Keratinocyte (primary cell): ENCODE results near the gene TLE7. TPM values are rescaled to one million over a fixed set of nuclear protein-coding genes. Genes with fewer than 3 reads are reported as not detected.

Source experiments
- DNase-seq: peaks from one replicate; pipeline ENCODE4 v3.0.0-alpha.2; 2011; ENCODE audit warnings: low read depth, missing footprints, low spot score
- FAIRE-seq: peaks from 2 replicates; lab custom pipeline; 2011; peaks lifted over from hg19 to GRCh38; lab: Jason Lieb, UNC
- H2AFZ ChIP-seq: 2 replicates; pipeline ENCODE4 v1.6.0; 2012; ENCODE audit warnings: low read length, control low read depth, inconsistent platforms; ENCODE audit not compliant: control insufficient read depth
- H3K27ac ChIP-seq: 2 replicates; pipeline ENCODE4 v1.5.1; 2011; ENCODE audit warnings: low read length; ENCODE audit not compliant: control insufficient read depth, insufficient read depth
- H3K27me3 ChIP-seq: 3 replicates; pipeline ENCODE4 v1.6.0; 2011; ENCODE audit warnings: low read length; ENCODE audit not compliant: control insufficient read depth, insufficient read depth; ENCODE audit errors: extremely low read depth
- H3K36me3 ChIP-seq, 2 experiments: 2 replicates in 1 of 2; 3 replicates in 1 of 2; pipeline ENCODE4 v1.5.1; 2011; ENCODE audit warnings: low read length in 2 of 2, mild to moderate bottlenecking in 1 of 2; ENCODE audit not compliant: control insufficient read depth in 2 of 2, insufficient read depth in 2 of 2; ENCODE audit errors: extremely low read depth in 1 of 2
- H3K4me1 ChIP-seq: 3 replicates; pipeline ENCODE4 v1.5.1; 2011; ENCODE audit warnings: low read length; ENCODE audit not compliant: control insufficient read depth, insufficient read depth; ENCODE audit errors: extremely low read depth
- H3K4me2 ChIP-seq: 3 replicates; pipeline ENCODE4 v1.6.0; 2011; ENCODE audit warnings: low read depth, low read length; ENCODE audit not compliant: control insufficient read depth, insufficient read depth; ENCODE audit errors: extremely low read depth
- H3K4me3 ChIP-seq, 3 experiments: fragments of 200-600 bp in 1 of 3; sonication (generic) in 1 of 3; 2 replicates in 2 of 3; 3 replicates in 1 of 3; pipeline ENCODE4 v1.5.1; 2011 to 2016; ENCODE audit warnings: low read length in 3 of 3, mild to moderate bottlenecking in 3 of 3, control low read depth in 2 of 3, inconsistent platforms in 1 of 3, low read depth in 1 of 3, mixed read lengths in 1 of 3, mixed run types in 1 of 3, moderate library complexity in 1 of 3; ENCODE audit not compliant: control insufficient read depth in 2 of 3, insufficient read depth in 2 of 3; ENCODE audit errors: extremely low read depth in 1 of 3
- H3K79me2 ChIP-seq: 2 replicates; pipeline ENCODE4 v1.6.0; 2012; ENCODE audit warnings: low read length; ENCODE audit not compliant: control insufficient read depth, insufficient read depth
- H3K9ac ChIP-seq: 3 replicates; pipeline ENCODE4 v1.6.0; 2011; ENCODE audit warnings: low read length; ENCODE audit not compliant: control insufficient read depth, insufficient read depth; ENCODE audit errors: extremely low read depth
- H3K9me1 ChIP-seq: 3 replicates; pipeline ENCODE4 v1.6.0; 2011; ENCODE audit warnings: low read length; ENCODE audit not compliant: control insufficient read depth, insufficient read depth; ENCODE audit errors: extremely low read depth
- H3K9me3 ChIP-seq: 2 replicates; pipeline ENCODE4 v1.5.1; 2012; ENCODE audit warnings: low read depth, low read length; ENCODE audit not compliant: control insufficient read depth
- H4K20me1 ChIP-seq: 3 replicates; pipeline ENCODE4 v1.6.0; 2011; ENCODE audit warnings: low read length; ENCODE audit not compliant: control insufficient read depth, insufficient read depth; ENCODE audit errors: extremely low read depth
- EZH2 ChIP-seq: IDR thresholded peaks from one replicate; pipeline ENCODE4 v1.6.1; 2012; ENCODE audit warnings: inconsistent platforms, mild to moderate bottlenecking, low read length, moderate library complexity
- dilution Hi-C: fragments of 300-500 bp; cut with MboI; formaldehyde crosslinking; loops from one replicate; pipeline ENCODE4 v1.7.0; 2020; ENCODE audit warnings: low sequenced_read_pairs; ENCODE audit not compliant: extremely low pct_ligation_motif_present
- polyA plus RNA-seq, 5 experiments: library from polyadenylated mRNA; depleted of rRNA in 3 of 5; stranded (reverse) in 3 of 5; stranded (forward) in 1 of 5; unstranded in 1 of 5; fragments of >200 nt; gene quantifications; 1 replicate in 1 of 5; 2 replicates in 3 of 5; 3 replicates in 1 of 5; pipeline versions ENCODE4 v1.2.1 to v1.2.3, GENCODE V29; 2011 to 2012; ENCODE audit warnings: missing spikeins in 2 of 5, low read depth in 1 of 5, low replicate concordance in 1 of 5
- TF ChIP-seq, protein P1 (sequence below), 3 experiments: IDR thresholded peaks in 1 of 3; conservative IDR thresholded peaks in 1 of 3; optimal IDR thresholded peaks in 1 of 3; 2 replicates in 2 of 3; 3 replicates in 1 of 3; pipeline versions ENCODE3 to v1.5.1; 2011; ENCODE audit warnings: low read length in 3 of 3, mild to moderate bottlenecking in 3 of 3, moderate library complexity in 2 of 3, control low read depth in 1 of 3, inconsistent platforms in 1 of 3; ENCODE audit not compliant: insufficient read depth in 2 of 3; ENCODE audit errors: extremely low read depth in 1 of 3

The TLE7 gene
- polyA plus RNA-seq, 1 donor (not counting 4 experiments of a cell fraction or from before 2014, with no cell fraction given) = not detected

DNA sequence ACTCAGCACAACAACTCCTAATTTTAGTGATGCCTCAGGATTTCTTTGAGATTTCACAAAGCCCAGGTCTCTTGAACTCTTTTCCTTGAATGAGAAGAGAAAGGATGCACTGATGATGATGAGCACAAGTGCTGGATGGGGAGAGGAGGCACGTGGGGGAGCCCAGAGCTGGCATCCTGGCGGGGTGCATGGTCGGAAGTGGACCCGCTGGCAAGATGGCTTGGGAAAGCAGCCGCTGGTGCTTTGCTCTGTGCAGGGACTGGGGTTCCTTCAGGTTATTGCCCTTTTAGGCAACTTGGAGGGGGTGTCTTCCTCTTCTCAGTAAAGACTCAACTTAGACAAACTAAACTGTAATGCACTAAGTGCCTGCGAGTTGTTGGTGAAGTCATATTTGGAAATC, 61.0 kb downstream of the TLE7 start:
- Histone ChIP-seq H3K9me3 (no peaks in the 10 kb centered on the region), H3K9me1 (no peaks in the 10 kb centered on the region), H2AFZ (no peak overlapping the region), H3K27me3 (peaks cover 3% of the 10 kb centered on the region), H3K4me1 (no peaks in the 10 kb centered on the region), H3K4me3 (no peak overlapping the region), H4K20me1 (no peaks in the 10 kb centered on the region), H3K27ac (no peak overlapping the region), H3K79me2 (no peaks in the 10 kb centered on the region), H3K9ac (no peak overlapping the region), H3K4me2 (no peak overlapping the region), H3K36me3 (no peaks in the 10 kb centered on the region)
- TF ChIP-seq, protein P1, sequence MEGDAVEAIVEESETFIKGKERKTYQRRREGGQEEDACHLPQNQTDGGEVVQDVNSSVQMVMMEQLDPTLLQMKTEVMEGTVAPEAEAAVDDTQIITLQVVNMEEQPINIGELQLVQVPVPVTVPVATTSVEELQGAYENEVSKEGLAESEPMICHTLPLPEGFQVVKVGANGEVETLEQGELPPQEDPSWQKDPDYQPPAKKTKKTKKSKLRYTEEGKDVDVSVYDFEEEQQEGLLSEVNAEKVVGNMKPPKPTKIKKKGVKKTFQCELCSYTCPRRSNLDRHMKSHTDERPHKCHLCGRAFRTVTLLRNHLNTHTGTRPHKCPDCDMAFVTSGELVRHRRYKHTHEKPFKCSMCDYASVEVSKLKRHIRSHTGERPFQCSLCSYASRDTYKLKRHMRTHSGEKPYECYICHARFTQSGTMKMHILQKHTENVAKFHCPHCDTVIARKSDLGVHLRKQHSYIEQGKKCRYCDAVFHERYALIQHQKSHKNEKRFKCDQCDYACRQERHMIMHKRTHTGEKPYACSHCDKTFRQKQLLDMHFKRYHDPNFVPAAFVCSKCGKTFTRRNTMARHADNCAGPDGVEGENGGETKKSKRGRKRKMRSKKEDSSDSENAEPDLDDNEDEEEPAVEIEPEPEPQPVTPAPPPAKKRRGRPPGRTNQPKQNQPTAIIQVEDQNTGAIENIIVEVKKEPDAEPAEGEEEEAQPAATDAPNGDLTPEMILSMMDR (optimal IDR thresholded peaks at IDR 0.05 in 1 of 3, IDR thresholded peaks at IDR 0.05 in 1 of 3, conservative IDR thresholded peaks at IDR 0.05 in 1 of 3; ENCODE audit: extremely low read depth in 1 of 3, insufficient read depth in 2 of 3, low read length in 3 of 3) = no peak
- TF ChIP-seq EZH2 = no peak
- FAIRE-seq (no peak), DNase-seq (no peak)
- dilution Hi-C loops = no loop called here

Other genes starting within 250 kb of the TLE7 start
- 0.41 to 0.62 TPM (median 0.49 TPM) in 3 replicates for gene HYDIN, start 211.3 kb downstream of the TLE7 start, polyA plus RNA-seq
- 18.0 to 37.9 TPM (median 26.5 TPM) in 3 replicates for gene CMTR2, start 152.7 kb downstream of the TLE7 start, polyA plus RNA-seq
- 0.39 to 1.4 TPM (median 1.2 TPM) in 3 replicates for gene CALB2, start 83.3 kb downstream of the TLE7 start, polyA plus RNA-seq
- 4.7 to 8.2 TPM (median 6.5 TPM) in 3 replicates for gene ZNF23, start 20.2 kb upstream of the TLE7 start, polyA plus RNA-seq
- gene ZNF19, start 47.3 kb upstream of the TLE7 start, polyA plus RNA-seq = 1.2 to 1.7 TPM (median 1.2 TPM) in 3 replicates
- 0.14 TPM in 3 replicates for gene CHST4, start 84.4 kb upstream of the TLE7 start, polyA plus RNA-seq
- 0.14 TPM in 1 of 3 replicates, not detected in the others for gene TAT, start 135.0 kb upstream of the TLE7 start, polyA plus RNA-seq
- gene MARVELD3, start 184.1 kb upstream of the TLE7 start, polyA plus RNA-seq = 11.4 to 17.8 TPM (median 11.6 TPM) in 3 replicates